PC-9 (cell line): ENCODE results near the gene EPHA1. TPM values are rescaled to one million over a fixed set of nuclear protein-coding genes. Genes with fewer than 3 reads are reported as not detected.

ENCODE experiments used
- Bru-seq: library from RNA; stranded (reverse); fragments of 400-500 nt; gene quantifications from one replicate; lab custom pipeline; 2021; lab: Mats Ljungman, UMichigan
- BruChase-seq, 2 experiments: library from RNA; stranded (reverse); fragments of 400-500 nt; gene quantifications; one replicate each; lab custom pipeline; 2021; lab: Mats Ljungman, UMichigan
- BruUV-seq: library from RNA; stranded (reverse); fragments of 400-500 nt; replicated peaks from 2 replicates; lab custom pipeline; 2021; lab: Mats Ljungman, UMichigan
- CTCF ChIA-PET: fragments of 300-600 bp; sonication (Branson Sonifier 250); formaldehyde crosslinking; loops from one replicate; lab custom pipeline; 2022; ENCODE audit warnings: antibody characterized with exemption; lab: Charles Lee
- POLR2A ChIA-PET: fragments of 300-600 bp; sonication (Branson Sonifier 250); formaldehyde crosslinking; loops from one replicate; lab custom pipeline; 2022; ENCODE audit warnings: antibody characterized with exemption; ENCODE audit not compliant: unreplicated experiment; lab: Charles Lee
- DNase-seq, 2 experiments: peaks; one replicate each; pipeline versions ENCODE4 v3.0.0 to v3.0.0-alpha.2; 2015 to 2022; ENCODE audit warnings: mixed read lengths in 1 of 2
- H2AFZ ChIP-seq: fragments of 200-600 bp; sonication (generic); 2 replicates; pipeline ENCODE4 v1.8.1; 2017; ENCODE audit warnings: antibody characterized with exemption
- H3F3A ChIP-seq: fragments of 200-600 bp; sonication (generic); 2 replicates; pipeline ENCODE4 v1.8.1; 2017; ENCODE audit warnings: antibody characterized with exemption, mild to moderate bottlenecking, low read depth; ENCODE audit not compliant: insufficient read depth
- H3K27ac ChIP-seq: fragments of 200-600 bp; sonication (generic); 2 replicates; pipeline ENCODE4 v1.6.1; 2016; ENCODE audit warnings: mixed run types
- H3K27me3 ChIP-seq: fragments of 200-600 bp; sonication (generic); 2 replicates; pipeline ENCODE4 v1.6.1; 2016; ENCODE audit warnings: low read depth, mixed run types; ENCODE audit not compliant: insufficient read depth
- H3K36me3 ChIP-seq: fragments of 200-600 bp; sonication (generic); 2 replicates; pipeline ENCODE4 v1.6.1; 2016; ENCODE audit warnings: low read depth, mixed run types
- H3K4me1 ChIP-seq: fragments of 200-600 bp; sonication (generic); replicated peaks from 2 replicates; pipeline ENCODE4 v1.6.1; 2016; ENCODE audit warnings: mixed run types; ENCODE audit not compliant: insufficient read depth
- H3K4me2 ChIP-seq: fragments of 200-600 bp; sonication (generic); 2 replicates; pipeline ENCODE4 v1.6.1; 2017; ENCODE audit warnings: mixed run types
- H3K4me3 ChIP-seq: fragments of 200-600 bp; sonication (generic); 2 replicates; pipeline ENCODE4 v1.6.1; 2016; ENCODE audit warnings: mixed run types
- H3K79me2 ChIP-seq: fragments of 200-600 bp; sonication (generic); 2 replicates; pipeline ENCODE4 v1.6.1; 2017; ENCODE audit warnings: low read depth, mixed run types
- H3K9me2 ChIP-seq: fragments of 200-600 bp; sonication (generic); 2 replicates; pipeline ENCODE4 v1.8.1; 2017; ENCODE audit warnings: mild to moderate bottlenecking; ENCODE audit not compliant: insufficient read depth
- H3K9me3 ChIP-seq: fragments of 200-600 bp; sonication (generic); 2 replicates; pipeline ENCODE4 v1.8.1; 2016; ENCODE audit warnings: low read depth; ENCODE audit not compliant: insufficient read depth
- H4K20me1 ChIP-seq: fragments of 200-600 bp; sonication (generic); 2 replicates; pipeline ENCODE4 v1.8.1; 2017; ENCODE audit not compliant: insufficient read depth
- EZH2 ChIP-seq: fragments of 200-600 bp; sonication (generic); IDR thresholded peaks from 2 replicates; pipeline ENCODE4 v1.8.0; 2017; ENCODE audit warnings: antibody characterized with exemption, low read depth
- intact Hi-C: fragments of 100-400 bp; cut with micrococcal nuclease; formaldehyde crosslinking; loops from one replicate; pipeline ENCODE4 v1.10.0; 2022; ENCODE audit not compliant: unreplicated experiment
- long read RNA-seq: library from polyadenylated mRNA; stranded (forward); transcript quantifications from one replicate; pipeline ENCODE4 v2.0.0, GENCODE V29; 2022
- total RNA-seq: library from RNA; stranded (reverse); gene quantifications from 2 replicates; pipeline ENCODE4 v1.2.3, GENCODE V29; 2021
- TF ChIP-seq, protein P1 (sequence below): fragments of 200-600 bp; sonication (generic); conservative IDR thresholded peaks from 2 replicates; pipeline ENCODE4 v1.6.1; 2017; ENCODE audit warnings: mixed run types, antibody characterized with exemption, mild to moderate bottlenecking, moderate library complexity

EPHA1 gene
- total RNA-seq, result 35.5 and 39.3 TPM in 2 replicates
- percentile 56 among the genes with signal in this experiment for Bru-seq, nascent RNA
- percentile 59 among the genes with signal in this experiment for BruChase-seq, experiment 1, labeled RNA remaining after a 2-hour chase
- BruChase-seq, experiment 2, labeled RNA remaining after a 6-hour chase, result percentile 69 among the genes with signal in this experiment
- long read RNA-seq, transcript EPHA1-201 (18 exons, 3,363 nt), result major isoform, 9 of 32 reads
- long read RNA-seq, partial matches to known transcripts, result 10 of 32 reads
- long read RNA-seq, other reads (novel, unspliced or antisense), result 13 of 32 reads

DNA sequence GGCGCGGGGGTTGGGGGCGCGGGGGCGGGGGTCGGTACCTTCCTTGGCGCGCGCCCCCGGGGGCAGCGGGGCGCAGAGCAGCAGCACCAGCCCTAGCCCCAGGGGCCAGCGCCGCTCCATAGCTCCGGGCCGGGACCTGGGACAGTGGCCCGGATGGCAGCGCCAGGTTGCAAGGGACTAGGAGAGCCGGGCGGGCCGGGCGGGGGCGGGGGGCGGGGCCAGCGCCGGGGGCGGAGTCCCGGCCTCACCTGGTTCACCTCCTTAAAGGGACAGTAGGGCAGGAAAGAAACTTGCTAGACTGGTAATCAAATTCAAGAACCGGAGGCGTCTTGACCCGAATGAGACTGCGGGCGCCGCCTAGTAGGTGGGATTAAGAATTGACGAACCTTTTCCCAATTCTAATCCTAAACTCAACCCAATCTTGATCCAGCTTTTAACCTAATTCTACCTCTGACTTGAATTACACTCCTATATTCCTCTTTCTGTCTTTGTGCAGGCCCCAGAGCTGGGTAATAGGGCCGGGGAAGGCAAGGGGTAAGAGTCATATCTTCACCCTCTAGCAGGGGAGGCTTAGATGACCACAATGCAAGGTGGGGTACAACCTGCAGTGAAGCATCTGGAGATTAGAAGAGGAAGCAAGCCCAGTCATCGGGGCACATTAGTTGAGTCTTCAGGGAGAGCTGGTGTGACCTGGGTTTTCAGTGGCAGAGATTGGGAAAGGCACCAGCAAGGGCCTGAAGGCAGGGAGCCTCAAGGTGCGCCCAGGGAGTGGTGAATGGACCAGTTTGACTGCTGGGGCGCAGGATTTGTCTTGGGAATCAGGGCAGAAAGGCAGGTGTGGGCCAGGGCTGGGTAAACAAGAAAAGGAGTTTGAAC, at the start of gene EPHA1:
TSS of gene EPHA1 (minus strand) at position 171 of the 876 bp plus-strand sequence. CDS start at position 120, 51 bp downstream.
- CTCF ChIA-PET, result interaction anchor here (0.5 to 0.8 kb wide), 4 partner anchors 27 to 595 kb away, joined by 3 to 8 read pairs (median 4); no protein-coding TSS in a partner anchor
- no peaks in the 10 kb centered on the region for H3K27me3 ChIP-seq
- intact Hi-C loops, result loop anchor here (2.0 to 5.0 kb wide), 4 partner anchors 88 to 192 kb away; partner anchors contain the start of gene CASP2
- H2AFZ ChIP-seq, result peak within 1 kb of the TSS; percentile 96
- H3K27ac ChIP-seq, result peak within 1 kb of the TSS; percentile 33
- H3K9me3 ChIP-seq, result no peaks in the 10 kb centered on the region
- H3K4me2 ChIP-seq, result peak within 1 kb of the TSS; percentile 98
- H3K36me3 ChIP-seq, result no peaks in the 10 kb centered on the region
- POLR2A ChIA-PET, result no interaction called here
- TF ChIP-seq, protein P1, sequence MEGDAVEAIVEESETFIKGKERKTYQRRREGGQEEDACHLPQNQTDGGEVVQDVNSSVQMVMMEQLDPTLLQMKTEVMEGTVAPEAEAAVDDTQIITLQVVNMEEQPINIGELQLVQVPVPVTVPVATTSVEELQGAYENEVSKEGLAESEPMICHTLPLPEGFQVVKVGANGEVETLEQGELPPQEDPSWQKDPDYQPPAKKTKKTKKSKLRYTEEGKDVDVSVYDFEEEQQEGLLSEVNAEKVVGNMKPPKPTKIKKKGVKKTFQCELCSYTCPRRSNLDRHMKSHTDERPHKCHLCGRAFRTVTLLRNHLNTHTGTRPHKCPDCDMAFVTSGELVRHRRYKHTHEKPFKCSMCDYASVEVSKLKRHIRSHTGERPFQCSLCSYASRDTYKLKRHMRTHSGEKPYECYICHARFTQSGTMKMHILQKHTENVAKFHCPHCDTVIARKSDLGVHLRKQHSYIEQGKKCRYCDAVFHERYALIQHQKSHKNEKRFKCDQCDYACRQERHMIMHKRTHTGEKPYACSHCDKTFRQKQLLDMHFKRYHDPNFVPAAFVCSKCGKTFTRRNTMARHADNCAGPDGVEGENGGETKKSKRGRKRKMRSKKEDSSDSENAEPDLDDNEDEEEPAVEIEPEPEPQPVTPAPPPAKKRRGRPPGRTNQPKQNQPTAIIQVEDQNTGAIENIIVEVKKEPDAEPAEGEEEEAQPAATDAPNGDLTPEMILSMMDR, result peak; percentile 83
- no peak for TF ChIP-seq EZH2
- BruUV-seq, result no TSS peak
- no peaks in the 10 kb centered on the region for H3K9me2 ChIP-seq
- peaks cover 23% of the 10 kb centered on the region for H3K4me1 ChIP-seq
- no peaks in the 10 kb centered on the region for H4K20me1 ChIP-seq
- peaks cover 9% of the 10 kb centered on the region; the same call in 1 of the 2 replicates for H3F3A ChIP-seq
- peak; percentile 76 to 89 for DNase-seq
- H3K79me2 ChIP-seq, result peaks cover 25% of the 10 kb centered on the region
- H3K4me3 ChIP-seq, result peak within 1 kb of the TSS; percentile 96

DNA sequence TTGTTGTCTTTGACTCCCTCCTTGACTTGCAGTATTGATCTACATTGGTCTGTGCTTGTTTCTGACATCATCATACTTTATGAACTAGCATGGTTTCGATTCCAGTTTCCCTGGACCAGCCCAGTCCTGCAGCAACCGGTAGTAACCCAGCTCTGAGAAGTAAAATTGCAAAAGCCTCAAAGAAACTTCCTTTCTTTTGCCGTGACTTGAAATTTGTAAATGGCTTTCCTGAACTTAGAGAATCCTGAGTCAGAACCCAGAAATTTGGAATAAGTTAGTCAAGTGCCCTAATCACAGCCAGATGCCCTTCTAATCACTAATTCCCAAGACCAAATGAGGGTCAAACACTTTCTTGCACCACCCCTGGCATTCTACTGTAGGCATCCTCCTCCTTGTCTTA, 49.6 kb upstream of the EPHA1 start:
- no peak for TF ChIP-seq EZH2
- TF ChIP-seq, protein P1, result no peak
- BruUV-seq, result no TSS peak
- H3K9me3 ChIP-seq, result 0 out of 2 replicates have a peak, but pooled peaks cover 4% of the 10 kb centered on the region
- H2AFZ ChIP-seq, result no peak overlapping the region
- CTCF ChIA-PET, result no interaction called here
- POLR2A ChIA-PET, result no interaction called here
- no peaks in the 10 kb centered on the region for H3K36me3 ChIP-seq
- H4K20me1 ChIP-seq, result no peaks in the 10 kb centered on the region
- no peak overlapping the region for H3K4me2 ChIP-seq
- no peaks in the 10 kb centered on the region for H3K27me3 ChIP-seq
- no peak overlapping the region for H3K4me3 ChIP-seq
- H3K4me1 ChIP-seq, result peaks cover 12% of the 10 kb centered on the region
- peak in 1 of 2 experiments; percentile 8 for DNase-seq
- H3F3A ChIP-seq, result no peaks in the 10 kb centered on the region
- H3K27ac ChIP-seq, result no peak overlapping the region
- intact Hi-C loops, result loop anchor here (5.0 kb wide), 1 partner anchor 41 kb away; no protein-coding TSS in a partner anchor
- 0 out of 2 replicates have a peak, but pooled peaks cover 3% of the 10 kb centered on the region for H3K9me2 ChIP-seq
- H3K79me2 ChIP-seq, result no peaks in the 10 kb centered on the region
